PFSK-1 (cell line): ENCODE data around the gene MATCAP1.

Experiments used
- FOXP2 ChIP-seq: optimal IDR thresholded peaks from 2 replicates; pipeline ENCODE3; 2011; ENCODE audit warnings: borderline replicate concordance, control low read depth, inconsistent platforms; ENCODE audit not compliant: insufficient read depth; ENCODE audit errors: extremely low read length, extremely low read depth
- POLR2AphosphoS5 ChIP-seq: IDR thresholded peaks from 2 replicates; pipeline ENCODE4 v1.6.1; 2012; ENCODE audit warnings: low read depth, mild to moderate bottlenecking, control low read depth, low read length, moderate library complexity
- SIN3A ChIP-seq: IDR thresholded peaks from 2 replicates; pipeline ENCODE4 v1.6.1; 2012; ENCODE audit warnings: mild to moderate bottlenecking, low read length, moderate library complexity, borderline replicate concordance; ENCODE audit not compliant: insufficient read depth
- TAF1 ChIP-seq: IDR thresholded peaks from 2 replicates; pipeline ENCODE4 v1.6.1; 2012; ENCODE audit warnings: low read length, control low read depth, borderline replicate concordance; ENCODE audit not compliant: insufficient read depth
- TF ChIP-seq, protein P1 (sequence below), 2 experiments: IDR thresholded peaks; 2 replicates each; pipeline versions ENCODE4 v1.6.1 to v1.8.0; 2011 to 2012; ENCODE audit warnings: low read depth in 2 of 2, low read length in 2 of 2, control low read depth in 1 of 2, inconsistent platforms in 1 of 2, mild to moderate bottlenecking in 1 of 2, moderate library complexity in 1 of 2; ENCODE audit not compliant: insufficient read depth in 1 of 2

MATCAP1 gene

DNA sequence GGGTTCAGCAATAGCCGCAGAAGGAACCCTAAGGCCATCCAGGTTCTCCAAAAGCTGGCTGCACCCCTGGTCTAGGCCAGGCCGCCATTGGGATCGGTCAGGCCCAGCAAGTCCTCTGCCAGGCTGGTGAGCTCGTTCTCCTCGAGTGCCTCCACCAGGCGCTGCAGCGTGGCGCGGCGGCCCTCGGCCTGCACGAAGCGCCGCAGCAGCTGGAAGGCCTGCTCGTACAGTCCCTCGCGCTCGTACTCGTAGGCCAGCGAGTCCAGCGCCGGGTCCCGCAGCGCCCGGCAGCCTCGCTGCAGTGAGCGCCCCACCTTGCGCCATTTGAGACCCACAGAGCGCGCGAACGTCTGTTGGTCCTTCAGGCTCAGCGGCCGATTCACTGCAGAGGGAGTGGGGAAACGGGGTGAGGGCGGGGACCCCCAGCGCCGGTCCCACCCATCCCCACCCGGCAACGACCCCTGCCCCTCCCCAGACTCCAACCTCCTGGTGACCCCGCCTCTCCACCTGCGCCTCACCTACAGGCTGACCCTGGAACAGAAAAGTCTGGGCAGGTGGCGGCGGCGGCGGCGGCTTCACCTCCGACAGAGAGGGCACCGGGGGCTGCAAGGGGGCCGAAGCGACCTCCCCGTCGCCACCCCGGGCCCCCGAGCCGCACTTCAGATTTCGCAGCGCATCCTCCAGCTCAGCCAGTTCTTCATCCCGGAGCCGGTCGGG is 29.0 kb downstream of the MATCAP1 start:
- no peak for TF ChIP-seq TAF1
- no peak for TF ChIP-seq FOXP2
- TF ChIP-seq, protein P1, sequence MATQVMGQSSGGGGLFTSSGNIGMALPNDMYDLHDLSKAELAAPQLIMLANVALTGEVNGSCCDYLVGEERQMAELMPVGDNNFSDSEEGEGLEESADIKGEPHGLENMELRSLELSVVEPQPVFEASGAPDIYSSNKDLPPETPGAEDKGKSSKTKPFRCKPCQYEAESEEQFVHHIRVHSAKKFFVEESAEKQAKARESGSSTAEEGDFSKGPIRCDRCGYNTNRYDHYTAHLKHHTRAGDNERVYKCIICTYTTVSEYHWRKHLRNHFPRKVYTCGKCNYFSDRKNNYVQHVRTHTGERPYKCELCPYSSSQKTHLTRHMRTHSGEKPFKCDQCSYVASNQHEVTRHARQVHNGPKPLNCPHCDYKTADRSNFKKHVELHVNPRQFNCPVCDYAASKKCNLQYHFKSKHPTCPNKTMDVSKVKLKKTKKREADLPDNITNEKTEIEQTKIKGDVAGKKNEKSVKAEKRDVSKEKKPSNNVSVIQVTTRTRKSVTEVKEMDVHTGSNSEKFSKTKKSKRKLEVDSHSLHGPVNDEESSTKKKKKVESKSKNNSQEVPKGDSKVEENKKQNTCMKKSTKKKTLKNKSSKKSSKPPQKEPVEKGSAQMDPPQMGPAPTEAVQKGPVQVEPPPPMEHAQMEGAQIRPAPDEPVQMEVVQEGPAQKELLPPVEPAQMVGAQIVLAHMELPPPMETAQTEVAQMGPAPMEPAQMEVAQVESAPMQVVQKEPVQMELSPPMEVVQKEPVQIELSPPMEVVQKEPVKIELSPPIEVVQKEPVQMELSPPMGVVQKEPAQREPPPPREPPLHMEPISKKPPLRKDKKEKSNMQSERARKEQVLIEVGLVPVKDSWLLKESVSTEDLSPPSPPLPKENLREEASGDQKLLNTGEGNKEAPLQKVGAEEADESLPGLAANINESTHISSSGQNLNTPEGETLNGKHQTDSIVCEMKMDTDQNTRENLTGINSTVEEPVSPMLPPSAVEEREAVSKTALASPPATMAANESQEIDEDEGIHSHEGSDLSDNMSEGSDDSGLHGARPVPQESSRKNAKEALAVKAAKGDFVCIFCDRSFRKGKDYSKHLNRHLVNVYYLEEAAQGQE (IDR thresholded peaks at IDR 0.05; ENCODE audit: insufficient read depth in 1 of 2, low read depth in 2 of 2, low read length in 2 of 2) = no peak
- TF ChIP-seq POLR2AphosphoS5 = no peak
- no peak for TF ChIP-seq SIN3A

DNA sequence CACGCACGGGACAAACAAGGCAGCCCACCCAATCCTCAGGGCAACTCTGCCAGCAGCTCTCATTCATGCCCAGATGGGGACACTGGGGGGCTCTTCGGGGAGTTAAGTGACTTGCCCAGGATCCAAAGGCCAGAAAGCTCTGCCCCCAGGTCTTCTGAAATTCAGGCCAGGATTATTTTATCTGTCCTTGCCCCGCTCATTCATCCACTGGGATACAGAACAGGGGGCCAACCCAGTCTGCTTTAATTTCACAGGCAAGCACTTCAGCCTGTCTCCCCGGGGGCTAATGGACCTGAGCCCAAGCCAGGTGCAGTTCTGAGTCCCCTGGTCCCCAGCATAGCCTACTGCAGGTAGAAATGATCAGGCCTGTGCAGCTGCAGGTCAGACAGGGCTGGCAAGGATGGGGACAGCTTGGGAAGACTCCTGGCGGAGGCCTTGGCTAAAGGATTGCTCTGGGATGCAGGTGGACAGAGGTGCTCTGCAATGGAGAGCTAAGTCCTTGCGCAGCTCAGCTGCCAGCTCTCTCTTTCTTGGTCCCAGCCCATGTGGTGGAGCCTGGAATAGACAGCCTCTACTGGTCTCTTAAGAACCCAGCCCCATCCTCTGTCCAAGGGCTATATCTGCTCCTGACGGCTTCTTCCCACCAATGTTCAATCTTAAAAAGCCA is 32.2 kb downstream of the MATCAP1 start:
- TF ChIP-seq TAF1 (no peak), SIN3A (no peak)

DNA sequence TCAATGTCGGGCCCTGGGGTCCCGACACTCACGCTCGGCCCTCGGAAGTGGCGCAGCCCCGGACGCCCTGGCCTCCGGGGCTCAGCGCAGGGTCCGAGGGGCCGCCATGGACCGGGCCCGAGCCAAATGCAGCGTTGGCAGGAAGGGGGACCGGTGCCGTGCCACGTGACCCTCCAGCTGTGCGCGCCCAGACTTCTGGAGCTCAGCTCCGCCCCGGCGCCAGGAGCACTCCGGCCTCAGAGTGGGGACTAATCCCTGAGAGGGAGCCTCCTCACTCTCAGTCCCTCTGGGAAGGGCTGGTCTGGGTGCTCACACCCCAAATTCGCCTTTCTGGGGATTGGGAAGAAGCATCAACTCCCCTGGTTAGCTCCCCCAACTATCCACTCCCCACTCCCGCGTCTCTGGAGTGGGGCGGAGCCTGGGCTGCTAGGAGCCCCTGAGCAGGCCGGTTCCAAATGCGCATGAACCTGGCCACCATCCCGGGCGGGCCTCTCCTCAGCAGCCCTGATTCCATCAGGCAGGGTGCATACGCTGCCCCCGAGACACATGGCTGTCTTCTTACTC is 32.8 kb downstream of the MATCAP1 start, which contains the start of gene B3GNT9:
TSS of gene B3GNT9 (minus strand) at position 166 of the 564 bp plus-strand sequence. CDS start 513 bp downstream, outside the sequence.
- TF ChIP-seq TAF1 (no peak), FOXP2 (no peak), SIN3A (no peak), POLR2AphosphoS5 (no peak)
- TF ChIP-seq, protein P1 (IDR thresholded peaks at IDR 0.05; ENCODE audit: insufficient read depth in 1 of 2, low read depth in 2 of 2, low read length in 2 of 2) = no peak

DNA sequence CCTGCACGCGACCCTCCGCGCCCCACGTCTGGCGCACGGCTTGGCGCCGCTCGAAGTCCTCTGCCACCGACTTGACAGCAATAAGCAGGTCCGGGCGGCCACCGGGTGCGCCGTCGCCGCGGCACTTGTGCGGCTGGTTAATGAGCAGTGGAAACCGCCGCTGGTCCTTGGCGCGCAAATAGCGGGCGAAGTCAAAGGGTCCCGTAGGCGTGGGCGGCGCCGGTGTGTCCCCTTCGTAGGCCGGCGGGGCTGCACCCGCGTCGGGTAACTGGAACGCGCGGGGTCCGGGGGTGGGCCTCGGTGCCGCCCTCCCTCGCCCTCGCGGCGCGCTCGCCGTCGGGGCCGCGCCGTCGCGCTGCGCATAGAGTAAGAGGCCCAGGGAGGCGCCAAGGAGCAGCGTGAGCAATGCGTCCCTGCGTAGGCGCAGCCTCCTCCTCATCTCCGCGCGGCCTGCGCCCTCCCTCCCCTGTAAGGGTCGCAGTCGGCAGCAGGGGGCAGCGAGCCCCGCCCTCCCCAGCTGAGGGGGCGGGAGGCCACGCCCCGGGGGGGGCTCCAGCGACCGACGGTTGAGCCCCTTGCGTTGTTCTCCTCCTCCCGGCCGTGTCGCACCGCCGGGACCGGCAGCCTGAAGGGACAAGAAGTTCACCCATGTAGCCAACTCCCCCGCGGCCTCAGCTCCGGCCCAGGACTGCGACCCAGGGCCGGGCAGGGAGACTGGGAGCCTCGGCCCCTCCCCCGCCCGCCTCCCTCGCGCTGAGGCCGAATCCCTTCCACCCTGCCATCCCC is 33.5 kb downstream of the MATCAP1 start:
- TF ChIP-seq, protein P1 (IDR thresholded peaks at IDR 0.05; ENCODE audit: insufficient read depth in 1 of 2, low read depth in 2 of 2, low read length in 2 of 2) = no peak
- no peak for TF ChIP-seq FOXP2
- TF ChIP-seq SIN3A = no peak
- TF ChIP-seq TAF1 = no peak
- TF ChIP-seq POLR2AphosphoS5 = no peak
